Measurements from ENCODE around the gene AP5Z1. TPM values are rescaled to one million over a fixed set of nuclear protein-coding genes. Genes with fewer than 3 reads are reported as not detected.

Gene AP5Z1
- total RNA-seq, 1 experiment from 2014 or later, result 38.3 TPM

GRCh38 chr7:4831723-4832495 lies 56.5 kb downstream of the AP5Z1 start:
- Histone ChIP-seq H3K79me1 (ENCODE audit: insufficient read depth, low read depth, low read length, poor library complexity, severe bottlenecking) (no peaks in the 10 kb centered on the region), H4K5ac (ENCODE audit: insufficient read length, low read depth, low read length) (no peak overlapping the region), H3K4me1 (ENCODE audit: insufficient read depth, low read length) (no peaks in the 10 kb centered on the region), H3K23ac (ENCODE audit: insufficient read length, low read depth, low read length) (no peak overlapping the region), H3K79me2 (ENCODE audit: insufficient read depth, low read length) (no peaks in the 10 kb centered on the region), H3K4ac (ENCODE audit: low read depth, low read length) (no peak overlapping the region), H3K27me3 (ENCODE audit: insufficient read depth, low read length) (no peaks in the 10 kb centered on the region), H2BK120ac (ENCODE audit: low read depth, low read length, poor library complexity, severe bottlenecking) (no peak overlapping the region), H3K27ac (ENCODE audit: insufficient read length, low read depth, low read length) (no peak overlapping the region), H2BK12ac (ENCODE audit: insufficient read length, low read depth, low read length) (no peak overlapping the region), H3K9ac (ENCODE audit: extremely low read depth, insufficient read length, low read length) (no peak overlapping the region), H3K9me3 (ENCODE audit: control insufficient read depth, low read depth, low read length) (no peaks in the 10 kb centered on the region), H3K23me2 (ENCODE audit: insufficient read length, low read depth, low read length, poor library complexity, severe bottlenecking) (no peaks in the 10 kb centered on the region), H3K18ac (ENCODE audit: insufficient read length, low read depth, low read length) (no peak overlapping the region), H4K91ac (ENCODE audit: insufficient read length, low read depth, low read length) (no peak overlapping the region), H2BK20ac (ENCODE audit: low read depth, low read length, poor library complexity, severe bottlenecking) (no peak overlapping the region), H4K20me1 (ENCODE audit: control insufficient read depth, insufficient read depth, insufficient read length) (no peaks in the 10 kb centered on the region), H3K14ac (ENCODE audit: insufficient read depth, low read length) (no peak overlapping the region), H2AK5ac (ENCODE audit: insufficient read length, low read length) (no peak overlapping the region), H2BK5ac (ENCODE audit: insufficient read length, low read length) (no peak overlapping the region), H2BK15ac (ENCODE audit: low read depth, low read length) (no peak overlapping the region), H3K56ac (ENCODE audit: insufficient read length, low read depth, low read length) (no peak overlapping the region), H3T11ph (ENCODE audit: low read length) (no peak overlapping the region), H4K8ac (replicated peaks; ENCODE audit: insufficient read length, low read depth, low read length) (no peak overlapping the region), H3K4me2 (ENCODE audit: insufficient read depth, insufficient read length, low read length) (no peak overlapping the region), H2AFZ (ENCODE audit: low read length) (no peak overlapping the region)
- Mint-ChIP-seq H3K27me3 (ENCODE audit: low read depth) (no peaks in the 10 kb centered on the region), H3K9me3 (no peaks in the 10 kb centered on the region), H3K4me1 (peaks cover 3 to 6% of the 10 kb centered on the region in 2 experiments), H3K36me3 (ENCODE audit: insufficient read depth in 1 of 3, low read depth in 3 of 3) (peaks cover 3% of the 10 kb centered on the region in 3 experiments; a peak in 2 of 7 replicates), H3K4me3 (no peak overlapping the region), H3K27ac (no peak overlapping the region)
- WGBS (ENCODE audit: extremely low coverage, insufficient read length, low lambda C conversion rate), result no CpG with 5 or more reads among the region's 17 CpGs
- no peak for TF ChIP-seq CTCF (conservative IDR thresholded peaks at IDR 0.05)
- DNase-seq, result no peak

All from H9 (cell line).